ENCODE results near the gene GRAMD2B. TPM values are rescaled to one million over a fixed set of nuclear protein-coding genes. Genes with fewer than 3 reads are reported as not detected.
A peak's percentile ranks its signal among the peaks of the same experiment; 100 is the strongest.

Gene GRAMD2B
- total and polyA plus RNA-seq, 2 of the 13 experiments (the other 11 are each of a cell fraction or from before 2014, with no cell fraction given) = 8.1 to 10.6 TPM

DNA sequence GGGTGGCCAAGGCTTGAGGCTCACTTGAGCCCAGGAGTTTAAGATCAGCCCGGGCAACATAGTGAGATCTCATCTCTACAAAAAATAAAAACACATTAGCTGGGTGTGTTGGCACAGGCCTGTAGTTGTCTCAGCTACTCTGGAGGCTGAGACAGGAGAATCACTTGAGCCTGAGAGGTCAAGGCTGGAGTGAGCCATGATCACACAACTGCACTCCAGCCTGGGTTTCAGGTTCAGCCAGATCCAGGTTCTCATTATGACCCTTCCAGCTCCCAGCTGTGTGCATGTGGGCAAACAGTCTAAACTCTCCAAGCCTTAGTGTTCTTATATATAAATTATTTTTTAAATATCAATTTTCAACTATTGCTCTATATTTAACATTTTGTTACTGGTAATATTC is 103.9 kb downstream of the GRAMD2B start:
- no peak overlapping the region for H3K4me3 ChIP-seq (replicated peaks in 1 of 3; ENCODE audit: insufficient read depth in 1 of 3, low read depth in 2 of 3, low read length in 3 of 3)
- H3K9me3 ChIP-seq (ENCODE audit: low read length) = no peaks in the 10 kb centered on the region
- ATAC-seq (no peak), FAIRE-seq (no peak), DNase-seq (ENCODE audit: low spot score) (no peak)
- peaks cover 20% of the 10 kb centered on the region for H3K4me1 ChIP-seq (ENCODE audit: insufficient read depth, low read length)
- CTCF ChIA-PET (ENCODE audit: low intra/inter-chr PET ratio, low total read pairs) = no interaction called here
- H3K36me3 ChIP-seq (replicated peaks in 1 of 2; ENCODE audit: control insufficient read depth in 1 of 2, insufficient read depth in 2 of 2, low read length in 2 of 2) = no peaks in the 10 kb centered on the region
- no peaks in the 10 kb centered on the region for H3K27me3 ChIP-seq (ENCODE audit: control insufficient read depth in 1 of 2, insufficient read depth in 2 of 2, low read length in 2 of 2)
- no peak overlapping the region for H3K9ac ChIP-seq (ENCODE audit: insufficient read depth, low read depth, low read length)
- in situ Hi-C loops (cut with HindIII; ENCODE audit: extremely low pct_ligation_motif_present, low pct_unique_long_range_greater_than_20kb) (no loop called here), intact Hi-C loops (cut with micrococcal nuclease; ENCODE audit: unreplicated experiment) (loop anchor here (5.0 kb wide), 1 partner anchor 1795 kb away; no protein-coding TSS in a partner anchor)
- no peaks in the 10 kb centered on the region for H3K79me2 ChIP-seq (ENCODE audit: insufficient read depth, low read length)
- H3K4me2 ChIP-seq (ENCODE audit: low read depth, low read length) = no peak overlapping the region
- POLR2A ChIA-PET = no interaction called here
- H3K27ac ChIP-seq (ENCODE audit: extremely low read length, insufficient read depth, low read length) = no peak overlapping the region
- TF ChIP-seq TMF1 (CRISPR knock-in tag; IDR thresholded peaks at IDR 0.05; ENCODE audit: low read depth) (no peak), ZNF329 (CRISPR knock-in tag; IDR thresholded peaks at IDR 0.05; ENCODE audit: low read depth) (peak; percentile 90)
- H2AFZ ChIP-seq (ENCODE audit: low read length) = no peak overlapping the region
- 0% methylated on average over 1 of the region's 1 CpG for WGBS (ENCODE audit: low lambda C conversion rate)
- no TSS peak for BruUV-seq (replicated peaks)
- no peaks in the 10 kb centered on the region for H4K20me1 ChIP-seq (ENCODE audit: insufficient read depth, low read length)

DNA sequence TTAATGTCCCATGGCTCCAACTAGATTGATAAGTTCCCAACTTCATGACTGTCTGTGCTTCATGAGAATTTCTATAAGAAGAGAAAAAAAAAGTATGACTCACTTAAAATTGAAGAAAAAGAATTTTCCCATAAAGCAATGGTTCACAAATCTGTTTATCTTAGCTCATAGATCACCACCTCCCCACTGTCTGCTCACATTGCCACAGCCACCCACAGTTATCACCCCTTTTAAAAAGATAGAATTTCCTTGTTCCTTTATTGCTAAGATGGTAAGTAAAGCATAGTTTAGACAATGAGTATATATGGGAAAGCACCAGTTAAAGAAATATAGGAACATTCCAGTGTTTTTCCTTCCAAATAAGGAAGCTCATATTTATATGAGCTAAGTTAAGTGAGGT is 104.7 kb downstream of the GRAMD2B start:
- no peak for FAIRE-seq
- DNase-seq (ENCODE audit: low spot score) = no peak
- no peak overlapping the region for H3K9ac ChIP-seq (ENCODE audit: insufficient read depth, low read depth, low read length)
- in situ Hi-C loops (cut with HindIII; ENCODE audit: extremely low pct_ligation_motif_present, low pct_unique_long_range_greater_than_20kb) = no loop called here
- no peak for ATAC-seq
- no peak overlapping the region for H3K4me3 ChIP-seq (replicated peaks in 1 of 3; ENCODE audit: insufficient read depth in 1 of 3, low read depth in 2 of 3, low read length in 3 of 3)
- H2AFZ ChIP-seq (ENCODE audit: low read length) = no peak overlapping the region
- BruUV-seq (replicated peaks) = no TSS peak
- no peaks in the 10 kb centered on the region for H4K20me1 ChIP-seq (ENCODE audit: insufficient read depth, low read length)
- no peaks in the 10 kb centered on the region for H3K36me3 ChIP-seq (replicated peaks in 1 of 2; ENCODE audit: control insufficient read depth in 1 of 2, insufficient read depth in 2 of 2, low read length in 2 of 2)
- TF ChIP-seq ZNF263 (CRISPR knock-in tag; IDR thresholded peaks at IDR 0.05) = no peak
- no peak for TF ChIP-seq HMG20B (CRISPR knock-in tag; conservative IDR thresholded peaks at IDR 0.05)
- no peak for TF ChIP-seq FOXA3 (CRISPR knock-in tag; IDR thresholded peaks at IDR 0.05)
- TF ChIP-seq, protein P1, sequence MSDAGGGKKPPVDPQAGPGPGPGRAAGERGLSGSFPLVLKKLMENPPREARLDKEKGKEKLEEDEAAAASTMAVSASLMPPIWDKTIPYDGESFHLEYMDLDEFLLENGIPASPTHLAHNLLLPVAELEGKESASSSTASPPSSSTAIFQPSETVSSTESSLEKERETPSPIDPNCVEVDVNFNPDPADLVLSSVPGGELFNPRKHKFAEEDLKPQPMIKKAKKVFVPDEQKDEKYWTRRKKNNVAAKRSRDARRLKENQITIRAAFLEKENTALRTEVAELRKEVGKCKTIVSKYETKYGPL (CRISPR knock-in tag; IDR thresholded peaks at IDR 0.05) = no peak
- TF ChIP-seq ZSCAN20 (CRISPR knock-in tag; IDR thresholded peaks at IDR 0.05; ENCODE audit: borderline replicate concordance) = no peak
- TF ChIP-seq, protein P2, sequence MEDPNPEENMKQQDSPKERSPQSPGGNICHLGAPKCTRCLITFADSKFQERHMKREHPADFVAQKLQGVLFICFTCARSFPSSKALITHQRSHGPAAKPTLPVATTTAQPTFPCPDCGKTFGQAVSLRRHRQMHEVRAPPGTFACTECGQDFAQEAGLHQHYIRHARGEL (CRISPR knock-in tag; IDR thresholded peaks at IDR 0.05) = no peak
- no peak for TF ChIP-seq NKX3-1 (CRISPR knock-in tag; IDR thresholded peaks at IDR 0.05)
- no peak for TF ChIP-seq KDM5A (IDR thresholded peaks at IDR 0.05; ENCODE audit: borderline replicate concordance, low read length)
- TF ChIP-seq, protein P3, sequence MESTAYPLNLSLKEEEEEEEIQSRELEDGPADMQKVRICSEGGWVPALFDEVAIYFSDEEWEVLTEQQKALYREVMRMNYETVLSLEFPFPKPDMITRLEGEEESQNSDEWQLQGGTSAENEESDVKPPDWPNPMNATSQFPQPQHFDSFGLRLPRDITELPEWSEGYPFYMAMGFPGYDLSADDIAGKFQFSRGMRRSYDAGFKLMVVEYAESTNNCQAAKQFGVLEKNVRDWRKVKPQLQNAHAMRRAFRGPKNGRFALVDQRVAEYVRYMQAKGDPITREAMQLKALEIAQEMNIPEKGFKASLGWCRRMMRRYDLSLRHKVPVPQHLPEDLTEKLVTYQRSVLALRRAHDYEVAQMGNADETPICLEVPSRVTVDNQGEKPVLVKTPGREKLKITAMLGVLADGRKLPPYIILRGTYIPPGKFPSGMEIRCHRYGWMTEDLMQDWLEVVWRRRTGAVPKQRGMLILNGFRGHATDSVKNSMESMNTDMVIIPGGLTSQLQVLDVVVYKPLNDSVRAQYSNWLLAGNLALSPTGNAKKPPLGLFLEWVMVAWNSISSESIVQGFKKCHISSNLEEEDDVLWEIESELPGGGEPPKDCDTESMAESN (CRISPR knock-in tag; conservative IDR thresholded peaks at IDR 0.05) = no peak
- TF ChIP-seq, protein P4, sequence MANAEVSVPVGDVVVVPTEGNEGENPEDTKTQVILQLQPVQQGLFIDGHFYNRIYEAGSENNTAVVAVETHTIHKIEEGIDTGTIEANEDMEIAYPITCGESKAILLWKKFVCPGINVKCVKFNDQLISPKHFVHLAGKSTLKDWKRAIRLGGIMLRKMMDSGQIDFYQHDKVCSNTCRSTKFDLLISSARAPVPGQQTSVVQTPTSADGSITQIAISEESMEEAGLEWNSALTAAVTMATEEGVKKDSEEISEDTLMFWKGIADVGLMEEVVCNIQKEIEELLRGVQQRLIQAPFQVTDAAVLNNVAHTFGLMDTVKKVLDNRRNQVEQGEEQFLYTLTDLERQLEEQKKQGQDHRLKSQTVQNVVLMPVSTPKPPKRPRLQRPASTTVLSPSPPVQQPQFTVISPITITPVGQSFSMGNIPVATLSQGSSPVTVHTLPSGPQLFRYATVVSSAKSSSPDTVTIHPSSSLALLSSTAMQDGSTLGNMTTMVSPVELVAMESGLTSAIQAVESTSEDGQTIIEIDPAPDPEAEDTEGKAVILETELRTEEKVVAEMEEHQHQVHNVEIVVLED (CRISPR knock-in tag; IDR thresholded peaks at IDR 0.05; ENCODE audit: borderline replicate concordance) = no peak
- TF ChIP-seq ZNF777 (CRISPR knock-in tag; IDR thresholded peaks at IDR 0.05) = no peak
- TF ChIP-seq NFRKB (IDR thresholded peaks at IDR 0.05) = no peak
- no peak for TF ChIP-seq JUN (CRISPR knock-in tag; IDR thresholded peaks at IDR 0.05)
- TF ChIP-seq KLF6 (CRISPR knock-in tag; IDR thresholded peaks at IDR 0.05) = no peak
- ChIA-PET POLR2A (no interaction called here), CTCF (ENCODE audit: low intra/inter-chr PET ratio, low total read pairs) (no interaction called here)
- no peaks in the 10 kb centered on the region for H3K79me2 ChIP-seq (ENCODE audit: insufficient read depth, low read length)
- H3K27me3 ChIP-seq (ENCODE audit: control insufficient read depth in 1 of 2, insufficient read depth in 2 of 2, low read length in 2 of 2) = no peaks in the 10 kb centered on the region
- intact Hi-C loops (cut with micrococcal nuclease; ENCODE audit: unreplicated experiment) = loop anchor here (5.0 kb wide), 1 partner anchor 1796 kb away; no protein-coding TSS in a partner anchor
- no peaks in the 10 kb centered on the region for H3K9me3 ChIP-seq (ENCODE audit: low read length)
- no peak overlapping the region for H3K4me2 ChIP-seq (ENCODE audit: low read depth, low read length)
- no peak overlapping the region for H3K27ac ChIP-seq (ENCODE audit: extremely low read length, insufficient read depth, low read length)
- peaks cover 24% of the 10 kb centered on the region for H3K4me1 ChIP-seq (ENCODE audit: insufficient read depth, low read length)

Measured in HepG2 (cell line).